BE2C (cell line): ENCODE data around the gene TUFM.

Experiments used
- DNase-seq: peaks from one replicate; pipeline ENCODE4 v3.0.0-alpha.2; 2020
- H3K27me3 ChIP-seq: fragments of 250-450 bp; sonication (Bioruptor Pico); 2 replicates; pipeline ENCODE4 v1.5.1; 2020; ENCODE audit warnings: mild to moderate bottlenecking
- H3K36me3 ChIP-seq: fragments of 250-450 bp; sonication (Bioruptor Pico); 2 replicates; pipeline ENCODE4 v1.5.1; 2020; ENCODE audit warnings: mild to moderate bottlenecking
- H3K4me1 ChIP-seq: fragments of 250-450 bp; sonication (Bioruptor Pico); 2 replicates; pipeline ENCODE4 v1.5.1; 2020
- H3K4me3 ChIP-seq: 2 replicates; pipeline ENCODE4 v1.5.1; 2011; ENCODE audit warnings: low read depth, low read length
- H3K9me3 ChIP-seq: fragments of 250-450 bp; sonication (Bioruptor Pico); 2 replicates; pipeline ENCODE4 v1.5.1; 2020
- TF ChIP-seq, protein P1 (sequence below): IDR thresholded peaks from 2 replicates; pipeline ENCODE4 v1.5.1; 2012; ENCODE audit warnings: mild to moderate bottlenecking, low read depth, low read length

TUFM gene

DNA sequence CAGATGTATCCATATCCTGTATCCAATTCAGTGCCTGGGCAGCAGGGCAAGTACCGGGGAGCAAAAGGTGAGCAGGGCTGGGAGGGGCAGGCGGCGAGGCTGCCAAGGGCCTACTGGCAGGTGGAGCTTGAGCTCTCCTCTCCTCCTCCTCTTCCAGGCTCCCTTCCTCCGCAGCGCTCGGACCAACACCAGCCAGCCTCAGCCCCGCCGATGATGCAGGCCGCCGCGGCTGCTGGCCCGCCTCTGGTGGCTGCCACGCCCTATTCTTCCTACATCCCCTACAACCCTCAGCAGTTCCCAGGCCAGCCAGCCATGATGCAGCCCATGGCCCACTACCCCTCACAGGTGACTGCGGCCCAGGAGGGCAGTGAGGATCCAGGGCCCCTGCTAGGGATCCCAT is 11.8 kb downstream of the TUFM start:
- H3K4me1 ChIP-seq: no peaks in the 10 kb centered on the region
- no peak overlapping the region for H3K4me3 ChIP-seq
- H3K36me3 ChIP-seq: peaks cover 83% of the 10 kb centered on the region
- DNase-seq: no peak
- no peaks in the 10 kb centered on the region for H3K9me3 ChIP-seq
- no peaks in the 10 kb centered on the region for H3K27me3 ChIP-seq
- TF ChIP-seq, protein P1, sequence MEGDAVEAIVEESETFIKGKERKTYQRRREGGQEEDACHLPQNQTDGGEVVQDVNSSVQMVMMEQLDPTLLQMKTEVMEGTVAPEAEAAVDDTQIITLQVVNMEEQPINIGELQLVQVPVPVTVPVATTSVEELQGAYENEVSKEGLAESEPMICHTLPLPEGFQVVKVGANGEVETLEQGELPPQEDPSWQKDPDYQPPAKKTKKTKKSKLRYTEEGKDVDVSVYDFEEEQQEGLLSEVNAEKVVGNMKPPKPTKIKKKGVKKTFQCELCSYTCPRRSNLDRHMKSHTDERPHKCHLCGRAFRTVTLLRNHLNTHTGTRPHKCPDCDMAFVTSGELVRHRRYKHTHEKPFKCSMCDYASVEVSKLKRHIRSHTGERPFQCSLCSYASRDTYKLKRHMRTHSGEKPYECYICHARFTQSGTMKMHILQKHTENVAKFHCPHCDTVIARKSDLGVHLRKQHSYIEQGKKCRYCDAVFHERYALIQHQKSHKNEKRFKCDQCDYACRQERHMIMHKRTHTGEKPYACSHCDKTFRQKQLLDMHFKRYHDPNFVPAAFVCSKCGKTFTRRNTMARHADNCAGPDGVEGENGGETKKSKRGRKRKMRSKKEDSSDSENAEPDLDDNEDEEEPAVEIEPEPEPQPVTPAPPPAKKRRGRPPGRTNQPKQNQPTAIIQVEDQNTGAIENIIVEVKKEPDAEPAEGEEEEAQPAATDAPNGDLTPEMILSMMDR: no peak

DNA sequence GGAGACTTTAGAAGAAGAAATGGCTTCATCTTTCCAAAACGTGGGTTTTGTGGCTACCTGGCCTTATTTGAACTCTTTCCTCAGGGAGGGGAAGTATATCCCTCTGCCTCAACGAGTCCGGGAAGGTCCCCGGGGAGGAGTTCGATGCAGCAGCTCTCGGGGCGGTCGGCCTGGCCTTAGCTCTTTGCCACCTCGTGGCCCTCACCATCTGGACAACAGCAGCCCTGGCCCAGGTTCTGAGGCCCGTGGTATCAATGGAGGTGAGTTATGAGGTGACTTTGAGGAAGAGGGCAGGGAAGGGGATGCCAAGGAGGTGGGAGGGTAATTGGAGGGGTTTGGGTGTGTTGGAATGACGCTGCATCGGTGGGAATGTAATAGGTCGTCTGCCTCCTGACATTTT is 15.6 kb downstream of the TUFM start:
- TF ChIP-seq, protein P1: no peak
- H3K36me3 ChIP-seq: peaks cover 97% of the 10 kb centered on the region
- H3K4me3 ChIP-seq: no peak overlapping the region
- H3K4me1 ChIP-seq: no peaks in the 10 kb centered on the region
- no peaks in the 10 kb centered on the region for H3K9me3 ChIP-seq
- DNase-seq: no peak
- H3K27me3 ChIP-seq: no peaks in the 10 kb centered on the region

DNA sequence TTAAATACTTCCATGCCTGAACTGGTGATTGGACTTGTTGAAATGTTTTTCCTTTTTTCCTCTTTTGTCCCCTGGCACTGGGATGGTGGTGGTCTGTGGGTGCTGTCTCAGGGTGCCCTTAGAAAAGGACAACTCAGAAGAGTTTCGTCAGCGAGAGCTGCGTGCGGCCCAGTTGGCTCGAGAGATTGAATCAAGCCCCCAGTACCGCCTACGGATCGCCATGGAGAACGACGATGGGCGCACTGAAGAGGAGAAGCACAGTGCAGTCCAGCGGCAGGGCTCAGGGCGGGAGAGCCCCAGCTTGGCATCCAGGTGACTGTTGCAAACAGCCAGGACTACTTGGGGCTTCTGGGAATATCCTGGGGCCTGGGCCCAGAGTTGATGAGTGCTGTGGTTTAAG is 16.4 kb downstream of the TUFM start:
- TF ChIP-seq, protein P1: no peak
- Histone ChIP-seq H3K9me3 (no peaks in the 10 kb centered on the region), H3K4me3 (no peak overlapping the region), H3K4me1 (no peaks in the 10 kb centered on the region), H3K36me3 (peaks cover 95% of the 10 kb centered on the region), H3K27me3 (no peaks in the 10 kb centered on the region)
- DNase-seq: no peak

DNA sequence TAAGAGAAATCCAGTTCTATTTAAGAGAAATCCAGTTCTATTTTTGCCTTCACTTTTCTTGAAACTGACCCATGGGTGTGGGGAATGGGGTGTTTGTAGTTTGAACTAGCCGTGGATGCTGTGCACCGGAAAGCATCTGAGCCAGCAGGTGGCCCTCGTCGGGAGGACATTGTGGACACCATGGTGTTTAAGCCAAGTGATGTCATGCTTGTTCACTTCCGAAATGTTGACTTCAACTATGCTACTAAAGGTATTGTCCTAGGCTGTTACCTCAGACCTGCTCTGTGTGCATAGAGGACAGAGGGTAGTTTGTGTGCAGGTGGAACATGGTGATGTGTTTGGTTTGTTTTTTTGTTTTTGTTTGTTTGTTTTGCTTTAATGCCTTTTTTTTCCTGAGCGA is 20.0 kb downstream of the TUFM start:
- Histone ChIP-seq H3K4me1 (no peaks in the 10 kb centered on the region), H3K36me3 (peaks cover 68% of the 10 kb centered on the region), H3K27me3 (no peaks in the 10 kb centered on the region), H3K9me3 (no peaks in the 10 kb centered on the region), H3K4me3 (no peak overlapping the region; the same call in 1 of the 2 replicates)
- TF ChIP-seq, protein P1: peak; percentile 7; the same call in 1 of the 2 replicates
- no peak for DNase-seq

DNA sequence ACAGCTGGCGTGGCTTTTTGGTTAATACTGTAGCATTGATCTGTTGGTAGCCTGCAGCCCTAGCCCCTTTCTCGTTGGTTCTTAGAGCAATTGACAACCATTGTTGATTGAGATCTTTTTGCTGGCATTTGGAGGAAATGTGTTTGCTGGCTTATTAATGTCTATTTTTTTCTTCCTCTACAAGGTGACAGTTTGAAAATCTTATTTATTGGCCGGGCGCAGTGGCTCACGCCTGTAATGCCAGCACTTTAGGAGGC is 21.5 kb downstream of the TUFM start:
- no peak for DNase-seq
- Histone ChIP-seq H3K9me3 (no peaks in the 10 kb centered on the region), H3K4me1 (no peaks in the 10 kb centered on the region), H3K27me3 (no peaks in the 10 kb centered on the region), H3K4me3 (peak overlapping the region; percentile 82), H3K36me3 (peaks cover 53% of the 10 kb centered on the region)
- TF ChIP-seq, protein P1: no peak

DNA sequence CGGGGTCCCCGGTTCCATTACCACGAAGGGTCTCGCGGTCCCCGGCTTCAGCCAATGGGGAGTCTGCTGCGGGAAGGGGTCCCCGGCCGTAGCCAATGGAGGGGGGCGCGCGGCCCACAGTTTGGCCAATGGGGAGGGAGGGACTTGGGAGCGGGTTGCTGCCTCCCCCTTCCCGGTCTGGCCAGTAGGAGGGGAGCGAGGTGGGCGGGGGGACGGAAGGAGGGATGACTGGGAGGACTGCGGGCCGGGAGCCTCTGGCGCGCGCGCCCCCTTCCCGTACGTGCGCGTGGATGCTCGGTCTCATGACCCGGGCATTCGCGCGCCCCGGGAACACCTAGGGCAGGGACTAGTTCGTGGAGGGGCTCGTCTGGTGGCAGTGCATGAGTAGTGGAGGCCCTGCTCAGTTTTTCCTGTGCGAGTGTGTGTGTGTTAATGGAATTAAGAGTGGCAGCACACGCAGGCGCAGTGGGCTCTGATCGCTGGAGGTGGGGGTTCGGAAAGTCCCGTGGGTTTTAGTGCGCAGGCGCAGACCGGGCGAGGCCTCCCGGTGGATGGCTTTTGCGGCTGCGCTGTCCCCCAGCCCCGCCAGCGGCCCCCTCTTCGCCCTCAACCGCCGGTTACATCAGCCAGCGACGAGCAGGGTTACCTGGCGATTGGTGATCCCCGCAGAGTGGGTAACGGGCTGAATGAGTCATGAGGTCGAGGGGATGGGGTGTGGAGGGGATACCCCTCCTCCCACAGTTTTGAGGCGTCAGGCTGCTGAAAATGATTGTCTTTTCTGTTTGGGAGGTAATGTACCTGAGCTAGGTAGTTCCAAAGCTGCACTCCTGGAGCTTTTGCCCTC is 22.1 kb downstream of the TUFM start:
- DNase-seq: peak; percentile 99
- Histone ChIP-seq H3K4me3 (peak overlapping the region; percentile 82), H3K27me3 (no peaks in the 10 kb centered on the region), H3K9me3 (no peaks in the 10 kb centered on the region), H3K36me3 (peaks cover 48% of the 10 kb centered on the region), H3K4me1 (no peaks in the 10 kb centered on the region)
- TF ChIP-seq, protein P1: peak; percentile 17; the same call in 1 of the 2 replicates
